IMR-90 (cell line): ENCODE data around the gene TNFRSF21. TPM values are rescaled to one million over a fixed set of nuclear protein-coding genes. Genes with fewer than 3 reads are reported as not detected.

ENCODE experiments used
- ATAC-seq: fragments of 200-7000 bp; cut with Tn5 transposase; 2 replicates; pipeline ENCODE4 v1.9.1; 2020; ENCODE audit warnings: low read depth, mild to moderate bottlenecking, moderate library complexity
- BruUV-seq: library from RNA; stranded (reverse); fragments of 400-500 nt; replicated peaks from 2 replicates; lab custom pipeline; 2021; lab: Mats Ljungman, UMichigan
- CTCF ChIA-PET: fragments of 300-600 bp; formaldehyde crosslinking; extraction: SDS; loops from one replicate; lab custom pipeline; 2021; ENCODE audit warnings: antibody characterized with exemption; lab: Yijun Ruan, JAX
- POLR2A ChIA-PET: fragments of 300-600 bp; sonication (Branson Sonifier 250); formaldehyde crosslinking; loops from one replicate; lab custom pipeline; 2022; ENCODE audit warnings: antibody characterized with exemption; ENCODE audit not compliant: unreplicated experiment; lab: Charles Lee
- DNase-seq: peaks from one replicate; pipeline ENCODE4 v3.0.0; 2013
- H2AFZ ChIP-seq: replicated peaks from 2 replicates; pipeline ENCODE3; 2013; ENCODE audit warnings: low read length, mild to moderate bottlenecking; ENCODE audit not compliant: poor library complexity
- H2AK5ac ChIP-seq: 2 replicates; pipeline ENCODE4 v1.6.1; 2013; ENCODE audit warnings: low read depth, low read length, inconsistent platforms
- H2AK9ac ChIP-seq: replicated peaks from 2 replicates; pipeline ENCODE3; 2013; ENCODE audit warnings: mild to moderate bottlenecking, low read depth, low read length, moderate library complexity; ENCODE audit not compliant: poor library complexity
- H2BK120ac ChIP-seq: 2 replicates; pipeline ENCODE4 v1.6.1; 2013; ENCODE audit warnings: low read depth, low read length, inconsistent platforms
- H2BK15ac ChIP-seq: 3 replicates; pipeline ENCODE4 v1.6.1; 2013; ENCODE audit warnings: low read depth, low read length, inconsistent platforms
- H2BK20ac ChIP-seq: 2 replicates; pipeline ENCODE4 v1.6.1; 2013; ENCODE audit warnings: low read depth, mild to moderate bottlenecking, inconsistent platforms, low read length, moderate library complexity
- H2BK5ac ChIP-seq: 2 replicates; pipeline ENCODE4 v1.6.1; 2013; ENCODE audit warnings: mild to moderate bottlenecking, low read depth, low read length, inconsistent platforms; ENCODE audit not compliant: poor library complexity, severe bottlenecking
- H3K14ac ChIP-seq: replicated peaks from 2 replicates; pipeline ENCODE4 v1.6.1; 2013; ENCODE audit warnings: low read depth, low read length, inconsistent platforms
- H3K18ac ChIP-seq: 2 replicates; pipeline ENCODE4 v1.6.1; 2013; ENCODE audit warnings: low read depth, low read length, control low read depth
- H3K23ac ChIP-seq: 2 replicates; pipeline ENCODE4 v1.6.1; 2013; ENCODE audit warnings: low read depth, low read length, inconsistent platforms
- H3K27ac ChIP-seq: 2 replicates; pipeline ENCODE4 v1.5.1; 2013; ENCODE audit warnings: mild to moderate bottlenecking, control low read depth, low read length; ENCODE audit not compliant: insufficient read depth
- H3K27me3 ChIP-seq: 2 replicates; pipeline ENCODE4 v1.6.1; 2013; ENCODE audit warnings: low read length; ENCODE audit not compliant: control insufficient read depth, insufficient read depth
- H3K36me3 ChIP-seq: 2 replicates; pipeline ENCODE4 v1.6.1; 2013; ENCODE audit warnings: low read length, mixed read lengths; ENCODE audit not compliant: control insufficient read depth, insufficient read depth
- H3K4ac ChIP-seq: 2 replicates; pipeline ENCODE4 v1.6.1; 2013; ENCODE audit warnings: low read depth, low read length, inconsistent platforms
- H3K4me1 ChIP-seq: 2 replicates; pipeline ENCODE4 v1.6.1; 2013; ENCODE audit warnings: low read length, mixed read lengths; ENCODE audit not compliant: control insufficient read depth, insufficient read depth
- H3K4me2 ChIP-seq: 2 replicates; pipeline ENCODE4 v1.6.1; 2013; ENCODE audit warnings: low read depth, mild to moderate bottlenecking, control low read depth, low read length, moderate library complexity
- H3K4me3 ChIP-seq: 2 replicates; pipeline ENCODE4 v1.5.1; 2013; ENCODE audit warnings: low read depth, mild to moderate bottlenecking, control low read depth, low read length, moderate library complexity; ENCODE audit not compliant: insufficient read depth
- H3K56ac ChIP-seq: 2 replicates; pipeline ENCODE4 v1.6.1; 2013; ENCODE audit warnings: low read length, inconsistent platforms; ENCODE audit not compliant: insufficient read depth; ENCODE audit errors: extremely low read depth
- H3K79me1 ChIP-seq, 2 experiments: 2 replicates each; pipeline ENCODE4 v1.6.1; 2013; ENCODE audit warnings: low read length in 2 of 2, inconsistent platforms in 1 of 2, low read depth in 1 of 2
- H3K9ac ChIP-seq: 2 replicates; pipeline ENCODE4 v1.6.1; 2013; ENCODE audit warnings: low read depth, low read length, control low read depth
- H3K9me1 ChIP-seq: 2 replicates; pipeline ENCODE4 v1.6.1; 2013; ENCODE audit warnings: low read length, inconsistent platforms; ENCODE audit not compliant: insufficient read depth
- H3K9me3 ChIP-seq: 2 replicates; pipeline ENCODE4 v1.6.1; 2013; ENCODE audit warnings: low read length; ENCODE audit not compliant: control insufficient read depth, insufficient read depth
- H4K20me1 ChIP-seq: 2 replicates; pipeline ENCODE4 v1.6.1; 2013; ENCODE audit warnings: low read length, inconsistent platforms; ENCODE audit not compliant: insufficient read depth
- H4K5ac ChIP-seq: 2 replicates; pipeline ENCODE4 v1.6.1; 2013; ENCODE audit warnings: mild to moderate bottlenecking, low read depth, low read length, control low read depth
- H4K8ac ChIP-seq, 2 experiments: 2 replicates each; pipeline ENCODE4 v1.6.1; 2013; ENCODE audit warnings: low read depth in 2 of 2, low read length in 2 of 2, control low read depth in 1 of 2, inconsistent platforms in 1 of 2
- H4K91ac ChIP-seq: 2 replicates; pipeline ENCODE4 v1.6.1; 2013; ENCODE audit warnings: low read depth, low read length, inconsistent platforms; ENCODE audit not compliant: insufficient read depth
- BHLHE40 ChIP-seq: fragments of 150-350 bp; IDR thresholded peaks from 2 replicates; pipeline ENCODE4 v1.6.1; 2016; ENCODE audit warnings: mild to moderate bottlenecking, low read depth, low read length
- CEBPB ChIP-seq: IDR thresholded peaks from 2 replicates; pipeline ENCODE4 v1.6.1; 2012; ENCODE audit warnings: low read depth, low read length, improper control_type of control experiment
- CHD1 ChIP-seq: IDR thresholded peaks from 2 replicates; pipeline ENCODE4 v1.6.1; 2012; ENCODE audit warnings: low read depth, low read length, improper control_type of control experiment
- MAFK ChIP-seq: IDR thresholded peaks from 2 replicates; pipeline ENCODE4 v1.6.1; 2012; ENCODE audit warnings: low read depth, low read length, improper control_type of control experiment
- MAZ ChIP-seq: IDR thresholded peaks from 2 replicates; pipeline ENCODE4 v1.6.1; 2012; ENCODE audit warnings: low read depth, mild to moderate bottlenecking, low read length, improper control_type of control experiment, moderate library complexity, borderline replicate concordance
- MXI1 ChIP-seq: IDR thresholded peaks from 2 replicates; pipeline ENCODE4 v1.6.1; 2012; ENCODE audit warnings: low read depth, mild to moderate bottlenecking, low read length, moderate library complexity, borderline replicate concordance
- SMC3 ChIP-seq: fragments of 150-350 bp; IDR thresholded peaks from 2 replicates; pipeline ENCODE4 v1.6.1; 2016; ENCODE audit warnings: low read depth, mild to moderate bottlenecking, antibody characterized with exemption, low read length, moderate library complexity
- WGBS, 2 experiments: methylation state at CpG; one replicate each; pipeline versions ENCODE4 v1.1.5 to v1.1.7; 2013; ENCODE audit warnings: missing lambda C conversion rate in 2 of 2; ENCODE audit not compliant: insufficient read length in 1 of 2; ENCODE audit errors: extremely low coverage in 2 of 2; 5-methylcytosine and 5-hydroxymethylcytosine counted together
- dilution Hi-C: fragments of 300-500 bp; cut with HindIII; formaldehyde crosslinking; loops from one replicate; pipeline ENCODE4 v1.14.3; 2018; ENCODE audit warnings: low sequenced_read_pairs; ENCODE audit not compliant: unreplicated experiment
- in situ Hi-C: fragments of 300-500 bp; cut with MboI; formaldehyde crosslinking; loops from 3 replicates; pipeline ENCODE4 v1.14.3; 2019; ENCODE audit warnings: low sequenced_read_pairs, inconsistent platforms, mixed read lengths
- intact Hi-C: fragments of 100-400 bp; cut with micrococcal nuclease; formaldehyde crosslinking; loops from 2 replicates; pipeline ENCODE4 v1.10.0; 2022
- polyA plus RNA-seq, 3 experiments: library from polyadenylated mRNA; depleted of rRNA; stranded (reverse); fragments of >200 nt; gene quantifications; 2 replicates each; pipeline ENCODE4 v1.2.3, GENCODE V29; 2012; ENCODE audit warnings: low replicate concordance in 1 of 3
- total RNA-seq: library from RNA; depleted of rRNA; stranded (reverse); fragments of >200 nt; gene quantifications from 2 replicates; pipeline ENCODE4 v1.2.3, GENCODE V29; 2012

TNFRSF21 gene
- total and polyA plus RNA-seq, 2 of the 4 experiments (the other 2 are of a cell fraction): 2.9 to 6.9 TPM

DNA sequence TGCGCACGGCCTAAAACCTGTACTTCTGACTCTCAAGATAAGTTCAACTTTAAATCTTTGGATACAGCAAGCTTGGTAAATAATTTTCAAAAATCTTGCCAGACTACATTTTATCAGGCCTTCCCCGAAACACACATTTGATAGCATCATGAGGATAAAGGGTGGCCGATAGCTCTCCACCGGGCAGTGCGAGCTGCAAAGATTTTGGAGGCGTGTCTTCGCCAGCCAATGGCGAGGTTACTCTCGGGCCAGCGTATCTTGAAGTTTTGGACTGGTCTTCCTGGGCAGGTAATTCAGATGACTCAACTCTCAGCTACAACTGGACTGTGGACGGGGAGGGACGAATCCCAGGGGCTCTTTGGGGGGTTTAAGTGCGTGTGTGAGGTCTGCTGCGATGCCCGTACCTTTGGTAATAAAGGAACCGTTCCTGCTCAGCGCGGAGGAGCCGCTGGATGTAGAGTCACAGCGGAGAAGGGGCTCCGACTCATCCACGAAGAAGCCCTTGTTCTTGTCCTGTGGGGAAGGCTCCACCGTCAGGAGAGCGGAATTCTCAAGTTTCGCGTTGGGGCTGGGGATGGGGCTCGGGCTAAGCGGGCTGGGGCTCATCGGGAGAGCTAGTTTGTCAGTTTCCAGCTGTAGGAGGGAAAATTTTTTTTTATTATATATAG, 75.3 kb downstream of the TNFRSF21 start:
- in situ Hi-C loops: no loop called here
- POLR2A ChIA-PET: no interaction called here

More for the DNA sequence above, 75.3 kb downstream of the TNFRSF21 start:
- no peak overlapping the region for H2BK15ac ChIP-seq
- no peak overlapping the region for H3K4me3 ChIP-seq
- no peak overlapping the region for H2BK20ac ChIP-seq
- no peak overlapping the region for H3K4ac ChIP-seq
- no peaks in the 10 kb centered on the region for H4K20me1 ChIP-seq
- no peak overlapping the region for H3K27ac ChIP-seq
- no peaks in the 10 kb centered on the region for H3K9me3 ChIP-seq
- H4K91ac ChIP-seq: no peak overlapping the region
- no peak overlapping the region for H2BK120ac ChIP-seq
- H3K36me3 ChIP-seq: peaks cover 12% of the 10 kb centered on the region
- H4K8ac ChIP-seq: no peak overlapping the region
- no peaks in the 10 kb centered on the region; the same call in 1 of the 2 replicates for H3K9me1 ChIP-seq
- WGBS, 2 experiments: 91% methylated on average over 9 of the region's 30 CpGs; no CpG with 5 or more reads in 1 of the 2 experiments
- H3K4me1 ChIP-seq: no peaks in the 10 kb centered on the region
- TF ChIP-seq MAZ (no peak), MAFK (no peak), CHD1 (no peak), SMC3 (no peak), CEBPB (no peak), BHLHE40 (no peak), MXI1 (no peak)
- H3K23ac ChIP-seq: no peak overlapping the region
- no peak for ATAC-seq
- no peak overlapping the region for H2AFZ ChIP-seq
- dilution Hi-C loops (no loop called here), intact Hi-C loops (no loop called here)
- no peaks in the 10 kb centered on the region for H3K79me1 ChIP-seq
- CTCF ChIA-PET: no interaction called here
- no peak for DNase-seq
- H2BK5ac ChIP-seq: no peak overlapping the region
- H3K9ac ChIP-seq: no peak overlapping the region
- H3K14ac ChIP-seq: no peak overlapping the region
- BruUV-seq: no TSS peak
- H3K27me3 ChIP-seq: no peaks in the 10 kb centered on the region
- no peak overlapping the region for H2AK9ac ChIP-seq
- H4K5ac ChIP-seq: no peak overlapping the region
- no peak overlapping the region for H2AK5ac ChIP-seq
- H3K4me2 ChIP-seq: no peak overlapping the region
- H3K18ac ChIP-seq: no peak overlapping the region
- H3K56ac ChIP-seq: no peak overlapping the region
